Mesodermal cell (in vitro differentiated cells): ENCODE measurements around the gene ALKBH5.

ENCODE experiments used
- H3K27ac ChIP-seq: 2 replicates; pipeline ENCODE4 v1.7.0; 2013; ENCODE audit warnings: mild to moderate bottlenecking, low read depth, low read length, moderate library complexity; ENCODE audit not compliant: severe bottlenecking
- H3K36me3 ChIP-seq: 2 replicates; pipeline ENCODE4 v1.7.1; 2013; ENCODE audit warnings: mild to moderate bottlenecking, low read length, moderate library complexity; ENCODE audit not compliant: control insufficient read depth, insufficient read depth
- H3K4me1 ChIP-seq: one replicate; pipeline ENCODE4 v1.7.1; 2013; ENCODE audit warnings: mild to moderate bottlenecking, low read length; ENCODE audit not compliant: insufficient read depth, control insufficient read depth, poor library complexity, severe bottlenecking
- H3K4me3 ChIP-seq: 2 replicates; pipeline ENCODE4 v1.7.0; 2013; ENCODE audit warnings: low read length, control low read depth, mild to moderate bottlenecking; ENCODE audit not compliant: insufficient read depth, poor library complexity, severe bottlenecking; ENCODE audit errors: extremely low read depth
- H3K9me3 ChIP-seq: 2 replicates; pipeline ENCODE4 v1.7.1; 2013; ENCODE audit warnings: mild to moderate bottlenecking, low read length, moderate library complexity; ENCODE audit not compliant: control insufficient read depth
- WGBS, 2 experiments: methylation state at CpG; one replicate each; pipeline ENCODE4 v1.1.5; 2013; ENCODE audit warnings: missing lambda C conversion rate in 2 of 2; ENCODE audit not compliant: insufficient coverage in 2 of 2; 5-methylcytosine and 5-hydroxymethylcytosine counted together

ALKBH5 gene

GRCh38 chr17:18233803-18234518, 50.3 kb downstream of the ALKBH5 start:
- Histone ChIP-seq H3K36me3 (peaks cover 77% of the 10 kb centered on the region), H3K4me3 (no peak overlapping the region), H3K9me3 (no peaks in the 10 kb centered on the region), H3K4me1 (peaks cover 17% of the 10 kb centered on the region), H3K27ac (no peak overlapping the region)
- WGBS, 2 experiments, result 96 to 97% methylated on average over 17 to 21 of the region's 22 CpGs

GRCh38 chr17:18234853-18235380, 51.3 kb downstream of the ALKBH5 start:
- peaks cover 17% of the 10 kb centered on the region for H3K4me1 ChIP-seq
- 97 to 98% methylated on average over 21 of the region's 22 CpGs for WGBS, 2 experiments
- H3K27ac ChIP-seq, result no peak overlapping the region
- no peak overlapping the region for H3K4me3 ChIP-seq
- H3K36me3 ChIP-seq, result peaks cover 78% of the 10 kb centered on the region
- no peaks in the 10 kb centered on the region for H3K9me3 ChIP-seq

- Histone ChIP-seq H3K9me3 (no peaks in the 10 kb centered on the region), H3K36me3 (peaks cover 82% of the 10 kb centered on the region), H3K27ac (peak overlapping the region; percentile 49), H3K4me1 (peaks cover 13% of the 10 kb centered on the region), H3K4me3 (no peak overlapping the region)
- WGBS, 2 experiments, result 83 to 86% methylated on average over 13 to 14 of the region's 14 CpGs
These were observed 52.2 kb downstream of the ALKBH5 start for GRCh38 chr17:18235743-18236256.

GRCh38 chr17:18236494-18236893, 52.9 kb downstream of the ALKBH5 start:
- Histone ChIP-seq H3K4me1 (peaks cover 11% of the 10 kb centered on the region), H3K36me3 (peaks cover 88% of the 10 kb centered on the region), H3K27ac (no peak overlapping the region), H3K4me3 (no peak overlapping the region), H3K9me3 (no peaks in the 10 kb centered on the region)
- WGBS, 2 experiments, result 97 to 98% methylated on average over 16 to 17 of the region's 18 CpGs

GRCh38 chr17:18237461-18237860, 53.8 kb downstream of the ALKBH5 start:
- H3K4me1 ChIP-seq, result peaks cover 11% of the 10 kb centered on the region
- H3K36me3 ChIP-seq, result peaks cover 92% of the 10 kb centered on the region
- H3K27ac ChIP-seq, result no peak overlapping the region
- no peak overlapping the region for H3K4me3 ChIP-seq
- no peaks in the 10 kb centered on the region for H3K9me3 ChIP-seq
- 97 to 99% methylated on average over 19 to 20 of the region's 20 CpGs for WGBS, 2 experiments

GRCh38 chr17:18238299-18238698, 54.7 kb downstream of the ALKBH5 start:
- Histone ChIP-seq H3K9me3 (no peaks in the 10 kb centered on the region), H3K36me3 (peaks cover 89% of the 10 kb centered on the region)
- WGBS, 2 experiments, result 97 to 99% methylated on average over 16 to 17 of the region's 18 CpGs

GRCh38 chr17:18240449-18240848, 56.8 kb downstream of the ALKBH5 start:
- Histone ChIP-seq H3K36me3 (peaks cover 88% of the 10 kb centered on the region), H3K27ac (no peak overlapping the region), H3K9me3 (no peaks in the 10 kb centered on the region), H3K4me1 (peaks cover 8% of the 10 kb centered on the region), H3K4me3 (no peak overlapping the region)
- WGBS, 2 experiments, result 94 to 96% methylated on average over 18 of the region's 19 CpGs

More at GRCh38 chr17:18238299-18238698, 54.7 kb downstream of the ALKBH5 start:
- Histone ChIP-seq H3K4me3 (no peak overlapping the region), H3K4me1 (peaks cover 11% of the 10 kb centered on the region), H3K27ac (no peak overlapping the region)

GRCh38 chr17:18241229-18241871, 57.7 kb downstream of the ALKBH5 start:
- peaks cover 88% of the 10 kb centered on the region for H3K36me3 ChIP-seq
- H3K4me1 ChIP-seq, result no peaks in the 10 kb centered on the region
- H3K27ac ChIP-seq, result no peak overlapping the region
- WGBS, 2 experiments, result 92 to 93% methylated on average over 27 to 28 of the region's 28 CpGs
- no peaks in the 10 kb centered on the region for H3K9me3 ChIP-seq
- H3K4me3 ChIP-seq, result no peak overlapping the region

GRCh38 chr17:18245038-18245776, 61.6 kb downstream of the ALKBH5 start:
- no peaks in the 10 kb centered on the region for H3K9me3 ChIP-seq
- no peaks in the 10 kb centered on the region for H3K4me1 ChIP-seq
- H3K27ac ChIP-seq, result no peak overlapping the region
- peaks cover 83% of the 10 kb centered on the region for H3K36me3 ChIP-seq
- H3K4me3 ChIP-seq, result no peak overlapping the region
- WGBS, 2 experiments, result 94 to 96% methylated on average over 20 of the region's 21 CpGs

GRCh38 chr17:18246109-18246725, 62.6 kb downstream of the ALKBH5 start:
- H3K27ac ChIP-seq, result no peak overlapping the region
- WGBS, 2 experiments, result 91 to 95% methylated on average over 20 to 23 of the region's 24 CpGs
- no peaks in the 10 kb centered on the region for H3K9me3 ChIP-seq
- no peaks in the 10 kb centered on the region for H3K4me1 ChIP-seq
- H3K36me3 ChIP-seq, result peaks cover 85% of the 10 kb centered on the region
- no peak overlapping the region for H3K4me3 ChIP-seq
